HG03439 (cell line): ENCODE data around the gene CIPC.

Experiments
- ATAC-seq: cut with Tn5 transposase; IDR thresholded peaks from one replicate; pipeline ENCODE4 v1.9.1; 2021; ENCODE audit warnings: mild to moderate bottlenecking, moderate library complexity; ENCODE audit not compliant: unreplicated experiment

Gene CIPC

DNA sequence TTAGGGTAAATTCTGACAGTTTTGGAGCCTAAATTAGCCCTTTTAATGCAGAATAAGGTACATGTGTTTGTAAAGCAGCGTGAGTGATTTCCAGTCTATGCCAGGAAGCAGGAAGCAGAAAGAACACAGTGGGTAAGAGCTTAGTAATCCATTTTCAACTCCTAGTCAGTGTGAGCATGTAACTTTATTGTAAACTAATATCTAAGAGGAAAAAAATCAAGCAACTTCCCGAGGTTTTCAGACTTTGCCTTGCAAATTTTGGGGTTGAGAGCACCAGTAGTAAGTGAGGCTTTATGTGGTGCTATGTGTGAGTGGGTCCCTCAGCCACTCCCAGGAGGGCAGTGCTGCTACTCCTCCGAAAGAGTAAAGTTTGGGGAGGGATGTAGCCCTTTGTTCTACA is 2.9 kb downstream of the CIPC start:
- no peak for ATAC-seq

DNA sequence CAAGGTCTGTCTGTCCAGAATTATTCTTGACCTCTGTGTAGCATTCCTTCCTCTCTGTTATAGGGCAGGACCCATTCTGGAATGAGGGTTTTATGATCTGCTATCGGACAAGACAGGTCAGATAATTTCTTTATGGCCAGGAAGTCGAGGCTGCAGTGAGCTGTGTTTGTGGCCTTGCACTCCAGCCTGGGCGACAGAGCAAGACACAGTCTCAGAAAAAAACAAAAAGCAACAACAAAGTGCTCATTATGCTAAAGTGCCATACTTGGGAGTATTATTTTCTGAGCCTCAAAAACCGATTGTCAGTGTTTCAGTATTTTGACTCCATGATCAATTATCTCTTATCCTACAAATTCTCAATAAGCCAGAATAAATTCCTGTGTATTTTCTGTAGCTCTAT is 4.1 kb downstream of the CIPC start:
- ATAC-seq, result no peak

DNA sequence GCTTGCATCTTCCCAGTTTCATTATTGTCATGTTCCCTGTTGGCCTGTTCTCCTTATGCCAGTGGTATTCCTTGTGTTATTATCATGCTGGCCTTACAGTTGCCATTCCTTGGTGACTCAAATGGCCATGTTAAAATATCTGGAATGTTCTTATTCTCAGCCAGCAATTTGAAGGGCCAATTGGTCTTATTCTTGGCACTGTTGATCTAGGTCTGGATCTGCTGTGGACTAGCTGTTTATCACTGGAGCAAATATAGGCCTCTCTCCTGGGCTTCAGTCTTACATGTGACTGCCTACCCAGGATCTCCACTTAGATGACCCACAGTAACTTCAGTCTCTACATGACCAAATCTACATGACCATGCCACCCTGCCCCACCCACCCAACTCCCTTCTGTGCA is 5.4 kb downstream of the CIPC start:
- ATAC-seq, result no peak

DNA sequence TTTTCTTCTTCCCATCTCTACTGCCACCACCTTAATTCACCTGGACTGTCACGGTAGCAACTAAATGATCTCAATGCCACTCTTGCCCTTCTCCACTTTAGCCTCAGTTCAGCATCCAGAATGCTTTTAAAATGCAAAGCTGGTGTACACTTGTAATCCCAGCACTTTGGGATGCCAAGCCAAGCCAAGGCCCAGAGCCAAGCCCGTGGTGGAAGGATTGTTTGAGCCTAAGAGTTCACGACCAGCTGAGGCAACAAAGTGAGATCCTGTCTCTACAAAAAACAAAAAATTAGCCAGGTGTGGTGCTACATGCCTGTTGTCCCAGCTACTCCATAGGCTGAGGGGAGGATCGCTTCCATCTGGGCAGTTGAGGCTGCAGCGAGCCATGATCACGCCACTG is 5.9 kb downstream of the CIPC start:
- no peak for ATAC-seq

DNA sequence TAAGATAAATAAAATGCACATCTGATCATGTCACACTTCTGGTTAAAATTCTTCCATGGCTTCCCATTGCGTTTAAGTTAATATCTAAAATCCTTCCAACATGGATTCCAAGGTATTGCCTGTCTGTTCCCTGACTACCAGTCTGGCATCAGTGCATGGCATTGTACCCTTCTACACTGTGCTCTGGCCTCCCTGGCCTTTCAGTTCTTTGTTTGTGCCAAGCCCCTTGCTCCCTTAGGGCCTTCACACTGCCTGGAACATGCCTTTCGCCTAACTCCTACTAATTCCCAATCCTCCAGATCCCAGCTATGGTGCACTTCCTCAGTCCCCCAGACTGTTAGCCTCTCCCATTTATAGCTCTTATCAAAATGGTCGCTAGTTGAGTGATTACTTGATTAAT is 6.3 kb downstream of the CIPC start:
- no peak for ATAC-seq

DNA sequence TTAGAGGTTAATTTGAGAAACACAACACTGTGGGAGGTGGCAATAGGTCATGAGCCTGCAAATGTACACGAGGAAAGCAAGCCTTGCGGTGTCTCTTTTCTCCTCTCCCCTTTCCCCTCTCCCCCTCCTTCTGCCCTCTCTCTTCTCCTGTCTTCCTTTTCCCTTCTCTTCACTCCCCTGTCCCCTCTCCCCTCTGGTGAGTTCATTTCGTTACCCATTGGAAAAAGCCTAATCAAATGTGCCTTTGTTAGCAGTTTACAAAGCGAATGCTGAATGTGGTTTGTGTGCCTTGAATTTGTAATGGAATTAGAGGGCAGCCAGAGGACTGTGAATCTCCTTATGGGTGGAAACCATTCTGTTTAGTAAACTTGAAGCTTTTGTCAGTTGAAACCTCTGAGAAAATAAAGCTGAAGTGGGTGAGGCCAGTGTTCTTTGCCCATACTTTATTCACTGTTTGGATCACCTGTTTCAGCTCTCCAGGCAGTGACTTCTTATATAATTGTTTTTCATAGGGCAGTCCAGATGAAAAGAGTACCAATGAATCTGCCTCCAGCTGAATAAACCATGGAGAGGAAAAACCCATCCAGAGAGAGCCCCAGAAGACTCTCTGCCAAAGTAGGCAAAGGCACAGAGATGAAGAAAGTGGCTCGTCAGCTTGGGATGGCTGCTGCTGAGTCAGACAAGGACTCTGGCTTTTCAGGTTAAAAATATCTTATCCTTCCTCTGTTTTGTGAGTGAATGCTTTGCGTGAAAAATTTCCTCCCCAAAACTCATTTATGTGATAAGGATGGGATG is 7.3 kb downstream of the CIPC start:
- no peak for ATAC-seq

DNA sequence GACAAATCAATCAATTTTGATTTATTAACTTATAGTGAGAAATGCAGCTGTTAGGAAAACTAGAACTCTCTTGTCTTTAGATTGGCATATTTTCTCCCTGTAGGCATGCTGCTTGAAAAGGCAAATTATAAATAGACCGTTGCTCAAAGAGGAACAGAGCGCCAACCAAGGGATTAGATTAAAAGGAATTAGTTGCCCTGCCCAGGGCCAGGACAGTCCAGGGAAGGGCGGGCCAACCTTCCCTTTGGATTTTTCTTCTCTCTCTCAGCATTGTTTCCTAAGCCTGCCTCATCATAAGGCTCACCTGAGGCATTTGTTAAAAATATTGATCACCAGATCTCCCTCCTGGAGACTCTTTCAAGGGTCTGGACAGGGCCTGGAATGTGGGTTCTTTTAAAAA is 8.6 kb downstream of the CIPC start:
- ATAC-seq, result no peak

DNA sequence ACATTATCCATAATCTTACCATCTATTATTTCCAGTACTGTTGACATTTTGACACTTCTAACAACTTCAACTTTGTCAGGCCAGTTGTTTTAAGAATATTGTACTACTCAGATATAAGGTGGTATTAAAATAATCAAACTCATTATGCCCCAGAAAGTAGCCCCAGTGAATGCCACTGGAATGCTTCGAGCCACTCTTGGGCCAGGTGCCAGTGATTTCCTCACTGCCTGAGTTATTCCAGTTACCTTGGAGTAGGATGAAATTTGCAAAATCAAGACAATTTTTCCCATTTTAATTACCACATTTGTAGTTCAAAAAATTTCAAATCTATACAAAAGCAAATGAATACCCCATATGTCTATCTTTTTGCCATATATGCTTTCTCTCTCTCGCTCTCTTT is 9.2 kb downstream of the CIPC start:
- ATAC-seq, result no peak

DNA sequence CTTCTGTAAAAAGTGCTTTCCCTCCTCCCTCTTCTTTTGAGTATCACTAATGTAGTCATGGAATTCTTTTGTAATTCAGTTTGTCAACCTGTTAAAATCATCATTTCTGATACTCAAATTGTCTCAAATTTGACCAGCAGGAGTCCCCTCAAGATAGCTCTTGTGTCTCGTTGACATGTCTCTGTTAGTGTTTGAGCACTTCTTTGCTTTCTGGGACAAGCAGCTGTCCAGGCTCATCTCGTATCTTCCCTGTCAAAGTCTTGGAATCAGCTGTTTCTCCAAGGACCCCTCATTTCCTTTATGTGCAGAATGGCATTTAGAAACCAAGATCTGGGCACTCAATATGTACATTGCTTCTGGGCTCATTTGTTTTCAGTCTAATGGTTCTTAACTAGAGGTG is 10.7 kb downstream of the CIPC start:
- no peak for ATAC-seq

DNA sequence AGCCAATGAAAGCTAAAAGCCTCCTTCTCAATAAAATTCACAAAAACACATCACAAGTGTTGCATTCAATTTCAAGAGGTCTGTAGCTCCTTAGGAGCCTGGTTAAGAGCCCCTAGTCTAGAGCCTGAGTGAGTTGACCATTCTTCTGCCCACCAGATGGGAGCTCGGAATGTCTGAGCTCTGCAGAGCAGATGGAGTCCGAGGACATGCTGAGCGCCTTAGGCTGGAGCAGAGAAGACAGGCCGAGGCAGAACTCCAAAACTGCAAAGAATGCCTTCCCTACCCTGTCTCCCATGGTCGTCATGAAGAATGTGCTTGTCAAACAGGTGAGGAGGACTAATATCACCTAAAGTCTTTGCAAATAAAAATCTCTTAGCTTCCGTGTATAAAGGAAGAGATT is 11.6 kb downstream of the CIPC start:
- no peak for ATAC-seq

DNA sequence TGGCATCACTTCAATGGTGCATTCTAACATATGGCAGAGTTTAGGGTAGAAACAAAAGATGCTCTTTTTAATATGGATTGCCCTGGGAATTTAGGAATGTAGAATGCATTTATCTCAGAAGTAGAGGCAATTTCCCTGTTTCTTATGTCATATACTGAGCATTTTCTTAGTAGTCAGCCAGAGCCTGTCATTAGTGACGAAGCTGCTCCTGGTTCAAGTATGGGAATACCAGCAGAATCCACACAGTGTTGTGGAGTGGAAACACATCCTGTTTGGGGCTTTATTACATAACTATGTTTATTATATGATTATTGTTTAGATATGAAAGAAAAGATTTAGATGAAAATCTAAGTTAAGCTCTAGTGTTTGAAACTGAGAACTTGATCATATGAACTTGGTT is 12.2 kb downstream of the CIPC start:
- no peak for ATAC-seq

DNA sequence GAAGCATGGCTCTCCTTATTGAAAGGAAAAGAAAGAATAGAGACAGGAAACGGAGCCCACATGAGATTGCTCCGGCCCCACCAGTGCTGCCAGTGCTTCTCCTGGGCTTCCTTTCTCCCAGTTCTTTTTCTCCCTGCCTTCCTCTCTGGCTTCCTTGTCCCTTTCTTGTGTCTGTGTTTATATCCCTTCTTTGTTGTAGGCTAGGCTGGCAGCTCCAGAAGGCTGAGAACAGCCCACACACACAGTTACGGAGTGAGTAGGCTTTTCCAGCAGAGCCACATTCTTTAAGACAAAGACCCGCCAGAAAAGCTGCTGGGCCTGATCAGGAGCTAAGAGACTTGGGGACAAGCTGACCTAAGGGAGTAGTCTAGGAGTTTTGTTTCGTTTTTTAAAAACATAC is 13.0 kb downstream of the CIPC start:
- no peak for ATAC-seq

DNA sequence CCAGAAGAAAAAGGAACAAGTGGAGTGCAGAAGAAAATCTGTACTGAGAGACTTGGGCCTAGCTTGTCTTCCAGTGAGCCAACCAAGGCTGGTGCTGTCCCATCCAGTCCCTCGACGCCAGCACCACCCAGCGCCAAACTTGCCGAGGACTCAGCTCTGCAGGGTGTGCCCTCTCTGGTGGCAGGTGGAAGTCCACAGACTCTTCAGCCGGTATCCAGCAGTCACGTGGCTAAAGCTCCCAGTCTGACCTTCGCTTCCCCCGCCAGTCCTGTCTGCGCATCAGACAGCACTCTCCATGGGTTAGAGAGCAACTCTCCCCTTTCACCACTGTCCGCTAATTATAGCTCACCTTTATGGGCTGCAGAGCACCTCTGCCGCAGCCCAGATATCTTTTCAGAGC is 15.6 kb downstream of the CIPC start:
- no peak for ATAC-seq

DNA sequence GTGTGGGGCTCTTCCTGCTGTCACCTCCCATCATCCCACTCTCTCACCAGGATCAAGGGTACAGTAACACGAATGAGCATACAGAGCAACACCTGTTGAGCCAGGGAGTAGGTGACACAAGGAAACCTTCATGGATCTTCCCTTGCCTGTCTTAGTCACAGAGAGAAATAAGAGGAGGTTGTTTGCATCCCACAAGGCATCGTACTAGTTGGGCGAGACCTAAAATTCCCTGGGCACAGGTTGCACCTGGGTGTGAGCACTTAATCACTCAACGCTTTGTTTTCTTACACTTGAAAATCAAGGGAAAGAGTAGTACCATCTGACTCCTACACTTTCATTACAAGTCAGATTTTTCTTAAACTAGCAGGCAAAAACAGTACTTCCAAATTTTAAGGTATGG is 16.6 kb downstream of the CIPC start:
- ATAC-seq, result no peak

DNA sequence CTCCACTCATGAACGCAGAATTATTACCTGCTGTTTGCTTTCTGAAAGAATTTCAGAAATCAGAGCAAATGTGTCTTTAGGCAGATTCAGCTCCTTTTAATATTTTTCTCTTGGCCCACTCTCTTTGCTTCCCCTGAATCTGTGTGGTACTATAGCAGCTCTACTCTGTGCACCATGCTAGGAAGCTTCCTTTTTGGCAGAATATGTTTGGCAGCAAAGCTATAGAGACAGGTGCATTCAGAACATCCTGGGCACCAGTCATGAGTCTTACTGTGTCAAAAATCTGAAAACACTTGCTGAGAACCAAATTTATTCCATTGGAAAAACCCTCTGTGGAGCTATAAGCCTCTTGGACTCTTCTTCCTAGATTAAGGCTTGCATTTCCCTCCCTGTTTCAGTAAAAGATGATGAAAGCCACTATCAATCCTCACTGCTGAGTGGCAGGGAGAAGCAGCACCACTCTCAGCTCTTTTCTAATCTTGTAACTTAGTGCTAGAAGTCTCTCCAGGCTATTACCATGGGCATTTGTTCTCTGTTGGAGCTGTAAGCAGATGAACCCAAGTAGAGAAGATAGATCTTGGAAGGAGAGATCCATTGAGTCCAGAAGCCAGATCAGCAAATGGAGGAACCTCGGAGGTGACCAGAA is 18.2 kb downstream of the CIPC start:
- ATAC-seq, result no peak

DNA sequence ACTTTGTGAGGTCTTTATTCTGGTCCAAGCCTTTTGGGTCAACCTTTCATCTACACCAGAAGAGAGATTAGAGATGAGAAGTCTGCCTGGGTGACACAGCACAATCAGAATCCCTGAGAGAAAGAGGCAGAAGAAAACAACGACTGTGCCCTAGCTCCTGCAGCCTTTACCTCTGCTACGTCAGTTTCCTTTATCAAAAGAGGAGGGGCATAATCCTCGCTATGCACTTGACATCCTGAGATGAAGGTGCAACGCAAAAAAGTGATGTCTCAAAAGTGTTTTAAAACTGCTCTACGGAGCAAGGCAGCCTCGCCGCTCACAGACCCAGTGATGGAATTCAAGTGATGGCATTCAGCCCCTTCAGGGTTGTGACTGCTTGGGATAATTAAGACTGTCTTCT is 21.8 kb downstream of the CIPC start:
- no peak for ATAC-seq

DNA sequence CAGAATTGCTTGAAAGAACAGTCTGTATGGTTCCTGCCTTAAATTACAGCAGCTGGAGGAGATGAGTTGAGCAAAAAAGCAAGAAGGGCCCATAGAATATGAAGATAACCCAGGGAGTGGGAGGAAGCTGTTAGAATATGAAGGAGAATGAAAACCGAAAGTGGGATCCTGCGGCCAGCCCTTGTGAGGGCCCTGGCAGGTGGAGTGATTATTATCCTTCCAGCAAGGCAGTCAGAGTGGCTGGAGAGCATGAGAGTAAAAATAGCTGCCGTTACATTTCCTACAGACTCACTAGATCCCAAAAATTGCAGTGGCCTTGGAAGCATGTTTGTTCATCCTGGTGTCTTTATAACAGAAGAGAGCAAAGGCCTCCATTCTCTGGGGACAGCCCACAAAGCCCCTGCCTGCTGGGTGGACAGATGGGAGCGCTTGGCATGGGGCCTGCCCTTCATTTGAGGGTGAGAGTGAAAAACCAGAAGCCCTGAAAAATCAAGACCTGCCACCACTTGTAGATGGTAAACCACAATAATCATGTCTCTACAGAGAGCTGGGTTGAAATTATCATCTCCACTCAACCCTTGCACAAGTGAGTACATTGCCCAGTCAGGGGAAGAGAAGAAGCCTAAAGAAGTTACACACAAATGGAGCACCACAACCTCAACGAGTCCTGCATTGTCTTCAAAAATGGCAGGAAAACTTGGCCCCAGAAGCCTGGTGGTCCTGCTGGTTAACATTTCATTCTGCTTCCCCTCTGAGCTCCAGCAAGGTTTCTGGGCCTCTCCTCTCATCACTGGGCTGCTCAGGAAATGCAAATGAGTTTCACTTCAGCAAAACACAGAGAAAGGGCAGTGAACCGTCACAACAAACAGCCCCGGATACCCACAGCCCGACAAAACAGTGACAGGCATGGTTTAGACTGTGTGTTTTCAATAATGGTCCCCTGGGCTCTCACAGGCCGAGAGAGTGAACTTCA is 23.0 kb downstream of the CIPC start:
- ATAC-seq, result peak; percentile 85

DNA sequence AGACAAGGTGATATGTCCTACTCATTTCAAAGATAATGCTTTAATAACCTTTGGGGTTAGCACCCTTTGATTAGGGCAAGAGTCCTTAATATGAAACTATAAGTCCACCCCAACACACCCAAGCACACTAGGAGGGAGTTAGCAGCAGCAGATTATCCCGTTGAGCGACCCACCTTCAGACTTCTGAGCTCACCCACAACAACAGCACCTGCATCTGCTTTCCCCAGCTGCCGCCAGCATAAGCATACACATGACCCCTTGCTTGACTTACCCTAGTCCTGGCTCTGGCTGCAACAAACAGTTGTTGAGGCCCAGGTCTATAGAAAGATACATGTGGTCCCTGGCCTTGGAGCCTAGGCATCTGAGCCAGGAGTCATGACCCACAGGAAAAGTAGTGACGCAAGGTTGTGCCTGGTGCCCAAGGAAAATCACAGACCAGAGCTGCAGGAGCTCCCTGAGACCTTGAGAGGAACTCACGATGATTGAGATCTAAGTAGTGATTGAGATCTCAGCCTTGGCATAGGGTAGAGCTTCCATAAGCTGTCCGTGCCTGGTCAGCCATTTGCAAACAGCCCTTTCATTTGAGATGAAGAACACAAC is 24.6 kb downstream of the CIPC start:
- ATAC-seq, result no peak

DNA sequence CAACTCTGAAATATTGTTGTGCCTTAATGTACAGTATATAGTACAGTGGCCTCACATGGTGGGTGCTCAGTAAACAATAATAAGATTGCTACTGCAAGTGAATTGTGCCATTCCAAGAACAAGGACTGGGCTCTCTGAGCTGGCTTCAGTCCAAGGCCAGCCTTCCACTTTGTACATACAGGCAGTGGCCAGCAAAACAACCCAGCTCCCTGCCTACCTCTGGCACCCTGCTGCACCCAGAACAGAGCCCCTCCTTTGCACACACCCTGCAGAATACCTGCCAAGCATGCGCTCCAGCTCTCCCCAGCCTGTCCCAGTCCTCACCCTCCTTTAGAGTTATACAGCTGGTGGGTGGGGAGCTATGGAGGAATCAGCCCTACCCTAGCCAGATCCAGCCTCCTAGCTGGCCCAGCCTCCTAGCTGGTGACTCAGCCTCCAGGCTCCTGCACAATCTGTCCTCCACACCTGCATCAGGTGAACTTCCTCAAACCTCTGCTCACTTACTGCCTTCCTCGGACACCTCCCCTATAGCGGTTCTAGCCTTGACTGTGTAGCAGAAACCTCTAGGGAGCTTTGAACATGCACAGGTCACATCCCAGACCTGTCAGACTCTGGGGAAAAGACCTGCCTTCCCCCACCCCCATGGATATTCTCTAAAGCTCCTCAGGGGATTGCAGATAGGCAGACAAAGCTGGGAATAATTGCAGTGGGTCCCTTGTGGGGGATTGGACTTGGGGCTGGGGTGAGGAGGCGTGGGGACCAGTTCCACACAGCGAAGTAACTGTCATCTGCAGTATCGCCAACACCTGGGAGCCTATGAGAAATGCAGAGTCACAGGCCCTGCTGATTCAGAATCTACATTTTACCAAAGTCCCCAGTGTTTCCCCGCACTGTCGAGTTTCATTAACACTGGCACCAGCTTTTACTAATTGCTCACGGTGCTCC is 25.6 kb downstream of the CIPC start:
- ATAC-seq, result no peak
